ENCODE data around the gene NCAPD3. TPM values are rescaled to one million over a fixed set of nuclear protein-coding genes. Genes with fewer than 3 reads are reported as not detected.

NCAPD3 gene
- total and polyA plus RNA-seq, 4 donors = 14.1 to 35.4 (median 24.2) TPM

DNA sequence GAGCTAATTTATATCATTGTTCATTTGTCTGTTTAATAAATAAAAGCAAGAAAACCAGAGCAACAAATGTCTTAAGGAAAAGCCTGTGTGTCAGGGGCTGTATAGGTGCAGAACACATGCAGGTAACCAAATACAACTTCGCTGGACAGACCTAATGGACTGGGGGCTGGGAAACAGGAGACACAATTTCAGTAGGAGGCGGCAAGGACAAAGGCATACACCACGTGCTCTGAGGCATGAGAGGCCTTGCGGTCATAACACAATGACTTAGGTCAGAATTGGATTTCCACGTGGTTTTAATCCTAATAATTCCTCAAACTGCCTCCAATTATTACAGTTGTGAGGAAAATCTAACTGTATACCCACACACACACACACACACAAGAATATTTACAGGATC is 43.7 kb upstream of the NCAPD3 start:
- WGBS = 92% methylated on average over 5 of the region's 5 CpGs
- H3K4me1 ChIP-seq (ENCODE audit: control insufficient read depth in 4 of 4, insufficient read depth in 4 of 4, low read length in 3 of 4) = peaks cover 0 to 3% (median under 1%) of the 10 kb centered on the region in 4 donors
- peaks cover 2 to 18% (median 11%) of the 10 kb centered on the region in 4 donors for H3K36me3 ChIP-seq (ENCODE audit: control insufficient read depth in 4 of 4, insufficient read depth in 3 of 4, low read depth in 1 of 4, low read length in 3 of 4)
- no peak overlapping the region for H3K27ac ChIP-seq (ENCODE audit: low read depth in 1 of 2, low read length in 2 of 2)
- no peak overlapping the region for H3K9ac ChIP-seq (ENCODE audit: low read depth in 1 of 2, low read length in 2 of 2)
- TF ChIP-seq HNF4A (conservative IDR thresholded peaks at IDR 0.05) = no peak
- TF ChIP-seq SP1 (IDR thresholded peaks at IDR 0.05) = no peak
- no peak for TF ChIP-seq GABPA (IDR thresholded peaks at IDR 0.05 in 1 of 2, conservative IDR thresholded peaks at IDR 0.05 in 1 of 2)
- no peak for TF ChIP-seq EGR1 (IDR thresholded peaks at IDR 0.05; ENCODE audit: low read depth in 2 of 2)
- TF ChIP-seq FOXA2 (IDR thresholded peaks at IDR 0.05) = no peak
- H3K27me3 ChIP-seq (ENCODE audit: control insufficient read depth in 4 of 4, insufficient read depth in 4 of 4, low read length in 3 of 4) = no peaks in the 10 kb centered on the region
- no peak overlapping the region for H3K4me3 ChIP-seq (ENCODE audit: low read depth in 1 of 3, low read length in 3 of 3)
- H3K9me3 ChIP-seq (ENCODE audit: control insufficient read depth in 4 of 4, low read length in 3 of 4) = no peaks in the 10 kb centered on the region
- DNase-seq (ENCODE audit: low spot score) = no peak

DNA sequence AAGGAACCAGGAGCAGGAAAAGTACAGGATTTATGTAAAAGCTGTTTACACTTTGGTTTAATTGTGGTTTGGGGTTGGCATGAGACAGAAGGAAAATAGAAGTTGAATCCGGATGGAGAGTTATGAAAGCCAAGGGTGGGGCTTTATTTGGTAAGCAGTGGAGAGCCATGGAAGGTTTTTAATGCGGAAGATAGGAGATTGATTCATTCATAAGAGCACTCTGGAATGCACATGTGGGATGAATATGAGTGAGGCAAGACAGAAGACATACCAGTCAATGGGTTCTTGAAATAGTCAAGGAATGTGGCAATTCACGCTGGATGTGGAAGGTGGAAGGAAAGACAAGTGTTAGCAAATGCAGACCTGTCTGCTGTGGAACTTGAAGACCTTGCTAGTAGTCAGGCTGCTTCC is 43.1 kb upstream of the NCAPD3 start:
- DNase-seq (ENCODE audit: low spot score) = no peak
- Histone ChIP-seq H3K27ac (ENCODE audit: low read depth in 1 of 2, low read length in 2 of 2) (no peak overlapping the region), H3K9me3 (ENCODE audit: control insufficient read depth in 4 of 4, low read length in 3 of 4) (no peaks in the 10 kb centered on the region), H3K4me3 (ENCODE audit: low read depth in 1 of 3, low read length in 3 of 3) (no peak overlapping the region), H3K9ac (ENCODE audit: low read depth in 1 of 2, low read length in 2 of 2) (no peak overlapping the region), H3K27me3 (ENCODE audit: control insufficient read depth in 4 of 4, insufficient read depth in 4 of 4, low read length in 3 of 4) (no peaks in the 10 kb centered on the region), H3K4me1 (ENCODE audit: control insufficient read depth in 4 of 4, insufficient read depth in 4 of 4, low read length in 3 of 4) (no peaks in the 10 kb centered on the region), H3K36me3 (ENCODE audit: control insufficient read depth in 4 of 4, insufficient read depth in 3 of 4, low read depth in 1 of 4, low read length in 3 of 4) (peaks cover 2 to 20% (median 12%) of the 10 kb centered on the region in 4 donors)
- WGBS = 70% methylated on average over 3 of the region's 3 CpGs
- TF ChIP-seq TAF1 (conservative IDR thresholded peaks at IDR 0.05) (no peak), GABPA (IDR thresholded peaks at IDR 0.05 in 1 of 2, conservative IDR thresholded peaks at IDR 0.05 in 1 of 2) (no peak), HNF4A (conservative IDR thresholded peaks at IDR 0.05) (no peak), ATF3 (IDR thresholded peaks at IDR 0.05) (no peak), YY1 (IDR thresholded peaks at IDR 0.05) (no peak), RXRA (IDR thresholded peaks at IDR 0.05) (no peak), JUND (IDR thresholded peaks at IDR 0.05) (no peak), SP1 (IDR thresholded peaks at IDR 0.05) (no peak), RAD21 (IDR thresholded peaks at IDR 0.05) (no peak), FOXA1 (IDR thresholded peaks at IDR 0.05) (no peak), EGR1 (IDR thresholded peaks at IDR 0.05; ENCODE audit: low read depth in 2 of 2) (no peak), ZBTB33 (IDR thresholded peaks at IDR 0.05) (no peak), HNF4G (IDR thresholded peaks at IDR 0.05) (no peak)
- TF ChIP-seq, protein P1, sequence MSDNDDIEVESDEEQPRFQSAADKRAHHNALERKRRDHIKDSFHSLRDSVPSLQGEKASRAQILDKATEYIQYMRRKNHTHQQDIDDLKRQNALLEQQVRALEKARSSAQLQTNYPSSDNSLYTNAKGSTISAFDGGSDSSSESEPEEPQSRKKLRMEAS (IDR thresholded peaks at IDR 0.05) = no peak

DNA sequence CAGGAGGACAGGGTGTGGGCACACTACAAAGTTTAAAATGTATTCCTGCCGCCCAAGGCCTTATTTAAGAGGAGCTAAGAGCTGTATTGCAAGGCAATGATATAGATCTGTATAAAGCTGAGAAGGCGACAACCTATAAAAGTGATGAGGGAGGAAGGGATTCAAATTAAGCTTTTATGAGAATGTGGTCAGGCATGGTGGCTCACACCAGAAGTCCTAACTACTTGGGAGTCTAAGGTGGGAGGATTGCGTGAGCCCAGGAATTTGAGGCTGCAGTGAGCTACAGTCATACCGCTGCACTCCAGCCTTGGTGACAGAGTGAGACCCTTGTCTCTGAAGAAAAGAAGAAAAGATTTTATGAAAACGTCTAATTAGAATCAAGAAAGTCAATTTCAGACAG is 42.7 kb upstream of the NCAPD3 start:
- WGBS = 89% methylated on average over 5 of the region's 5 CpGs
- no peak overlapping the region for H3K27ac ChIP-seq (ENCODE audit: low read depth in 1 of 2, low read length in 2 of 2)

More for the DNA sequence above, 42.7 kb upstream of the NCAPD3 start:
- H3K27me3 ChIP-seq (ENCODE audit: control insufficient read depth in 4 of 4, insufficient read depth in 4 of 4, low read length in 3 of 4) = no peaks in the 10 kb centered on the region
- no peaks in the 10 kb centered on the region for H3K4me1 ChIP-seq (ENCODE audit: control insufficient read depth in 4 of 4, insufficient read depth in 4 of 4, low read length in 3 of 4)
- H3K36me3 ChIP-seq (ENCODE audit: control insufficient read depth in 4 of 4, insufficient read depth in 3 of 4, low read depth in 1 of 4, low read length in 3 of 4) = peaks cover 2 to 24% (median 12%) of the 10 kb centered on the region in 4 donors
- no peak for TF ChIP-seq EGR1 (IDR thresholded peaks at IDR 0.05; ENCODE audit: low read depth in 2 of 2)
- TF ChIP-seq ZBTB33 (IDR thresholded peaks at IDR 0.05) = no peak
- H3K4me3 ChIP-seq (ENCODE audit: low read depth in 1 of 3, low read length in 3 of 3) = no peak overlapping the region
- no peak overlapping the region for H3K9ac ChIP-seq (ENCODE audit: low read depth in 1 of 2, low read length in 2 of 2)
- no peaks in the 10 kb centered on the region for H3K9me3 ChIP-seq (ENCODE audit: control insufficient read depth in 4 of 4, low read length in 3 of 4)
- no peak for DNase-seq (ENCODE audit: low spot score)

All from liver (tissue), 9 donors.